WI38 (cell line): ENCODE results near the gene MAN1C1.

ENCODE experiments used
- H3K4me3 ChIP-seq: 2 replicates; pipeline ENCODE4 v1.5.1; 2011; ENCODE audit warnings: low read depth, mild to moderate bottlenecking, control low read depth, low read length
- CTCF ChIP-seq: IDR thresholded peaks from 2 replicates; pipeline ENCODE4 v1.5.1; 2012; ENCODE audit warnings: low read depth, mild to moderate bottlenecking, control low read depth, low read length

MAN1C1 gene

GRCh38 chr1:25770541-25771220, 154.1 kb downstream of the MAN1C1 start:
- H3K4me3 ChIP-seq, result no peak overlapping the region

GRCh38 chr1:25771221-25772114, 154.9 kb downstream of the MAN1C1 start:
- H3K4me3 ChIP-seq, result no peak overlapping the region
- no peak for TF ChIP-seq CTCF

More at GRCh38 chr1:25770541-25771220, 154.1 kb downstream of the MAN1C1 start:
- TF ChIP-seq CTCF, result no peak

GRCh38 chr1:25772164-25772563, 155.6 kb downstream of the MAN1C1 start:
- no peak overlapping the region for H3K4me3 ChIP-seq
- no peak for TF ChIP-seq CTCF

- TF ChIP-seq CTCF, result no peak
- H3K4me3 ChIP-seq, result no peak overlapping the region
Measured at GRCh38 chr1:25772692-25773245, 156.2 kb downstream of the MAN1C1 start.

GRCh38 chr1:25773441-25774125, 157.0 kb downstream of the MAN1C1 start:
- TF ChIP-seq CTCF, result no peak
- H3K4me3 ChIP-seq, result no peak overlapping the region

- no peak for TF ChIP-seq CTCF
- H3K4me3 ChIP-seq, result no peak overlapping the region
Measured at GRCh38 chr1:25774206-25774803, 157.7 kb downstream of the MAN1C1 start.
